IPS DF 4.7 (cell line): ENCODE results near the gene AKNA.
"Not testable (repeated sequence)": the region's sequence is repeated elsewhere in the genome, so short reads cannot be mapped to it uniquely, and the experiment has no call there.

Experiments used
- DNase-seq: peaks from one replicate; pipeline ENCODE4 v3.0.0-alpha.2; 2013; ENCODE audit warnings: low spot score; ENCODE audit errors: extremely low read depth

Gene AKNA

GRCh38 chr9:114322160-114322818, 65.5 kb downstream of the AKNA start:
- not testable (repeated sequence) for DNase-seq

GRCh38 chr9:114321759-114322158, 66.0 kb downstream of the AKNA start:
- DNase-seq = no peak

DNA sequence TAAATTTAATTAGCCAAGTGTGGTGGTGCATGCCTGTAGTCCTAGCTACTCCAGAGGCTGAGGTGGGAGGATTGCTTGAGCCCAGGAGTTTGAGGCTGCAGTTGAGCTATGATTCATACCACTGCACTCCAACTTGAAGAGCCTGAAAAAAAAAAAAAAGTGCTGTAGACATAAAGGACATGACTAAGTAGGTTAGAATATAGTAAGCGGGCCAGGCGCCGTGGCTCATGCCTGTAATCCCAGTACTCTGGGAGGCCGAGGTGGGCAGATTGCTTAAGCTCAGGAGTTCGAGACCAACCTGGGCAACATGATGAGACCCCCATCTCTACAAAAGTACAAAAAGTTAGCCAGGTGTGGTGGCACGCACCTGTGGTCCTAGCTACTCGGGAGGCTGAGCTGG, 67.1 kb downstream of the AKNA start:
- DNase-seq = not testable (repeated sequence)

GRCh38 chr9:114319147-114319546, 68.6 kb downstream of the AKNA start:
- DNase-seq = no peak

GRCh38 chr9:114318416-114318815, 69.4 kb downstream of the AKNA start:
- no peak for DNase-seq

GRCh38 chr9:114317665-114318357, 70.0 kb downstream of the AKNA start:
- DNase-seq = no peak

DNA sequence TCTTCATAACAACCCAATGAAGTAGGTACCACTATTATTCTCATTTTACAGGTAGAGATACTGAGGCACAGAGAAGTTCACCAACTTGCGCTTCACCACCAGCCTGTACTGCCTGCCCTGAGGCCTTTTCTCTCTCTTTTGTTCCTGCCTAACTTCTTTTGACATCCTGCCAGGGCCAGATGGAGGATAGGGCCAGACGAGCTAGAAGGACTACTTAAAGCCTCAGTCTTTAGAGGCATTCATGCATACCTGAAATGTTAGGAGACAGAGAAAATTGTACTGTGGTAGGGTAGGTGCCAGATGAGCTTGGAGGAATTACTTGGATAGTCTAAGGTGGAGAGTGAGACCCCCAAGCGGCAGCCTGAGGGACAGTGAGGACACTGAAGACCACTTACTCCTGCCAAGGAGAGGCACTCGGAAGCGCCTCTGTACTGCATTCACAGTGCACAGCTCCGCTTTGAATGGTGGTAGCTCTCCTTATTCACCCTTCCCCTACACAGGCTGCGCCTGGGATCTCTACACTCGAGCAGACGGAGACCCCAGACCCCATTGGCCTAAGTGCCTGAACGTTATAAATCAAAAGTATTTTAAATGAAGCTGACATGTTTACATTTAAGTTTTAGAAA, 71.1 kb downstream of the AKNA start:
- DNase-seq = no peak

DNA sequence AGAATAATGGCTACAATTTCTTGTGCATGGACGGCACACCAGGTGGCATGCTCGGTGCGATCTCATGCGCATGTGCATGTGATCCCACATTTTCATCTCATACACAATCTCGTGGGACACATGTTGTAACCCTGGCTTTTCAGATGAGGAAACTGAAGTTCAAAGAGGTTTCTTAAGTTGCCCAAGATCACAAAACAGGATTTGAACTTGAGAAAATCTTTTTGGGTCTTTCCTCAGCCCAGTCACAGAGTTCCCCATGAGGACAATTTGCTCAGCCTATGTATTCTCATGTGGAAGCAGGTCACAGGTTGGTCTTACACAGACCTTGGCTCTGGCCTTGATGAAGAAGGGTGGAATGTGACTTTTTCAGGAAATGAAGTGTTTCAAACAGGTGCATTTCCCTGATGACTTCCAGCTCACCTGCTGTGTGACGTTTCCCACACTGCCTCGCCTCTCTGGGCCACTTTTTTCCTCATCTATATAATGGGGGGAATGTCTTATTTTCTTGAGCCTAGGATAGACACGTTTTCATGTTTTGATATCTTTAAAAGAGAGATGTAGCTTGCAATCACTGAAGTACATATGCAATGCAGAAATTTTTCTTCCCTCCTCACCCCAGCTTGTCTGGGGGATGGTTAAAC, 71.9 kb downstream of the AKNA start:
- no peak for DNase-seq

GRCh38 chr9:114314881-114315722, 72.7 kb downstream of the AKNA start:
- no peak for DNase-seq

GRCh38 chr9:114314256-114314867, 73.4 kb downstream of the AKNA start:
- DNase-seq = no peak

DNA sequence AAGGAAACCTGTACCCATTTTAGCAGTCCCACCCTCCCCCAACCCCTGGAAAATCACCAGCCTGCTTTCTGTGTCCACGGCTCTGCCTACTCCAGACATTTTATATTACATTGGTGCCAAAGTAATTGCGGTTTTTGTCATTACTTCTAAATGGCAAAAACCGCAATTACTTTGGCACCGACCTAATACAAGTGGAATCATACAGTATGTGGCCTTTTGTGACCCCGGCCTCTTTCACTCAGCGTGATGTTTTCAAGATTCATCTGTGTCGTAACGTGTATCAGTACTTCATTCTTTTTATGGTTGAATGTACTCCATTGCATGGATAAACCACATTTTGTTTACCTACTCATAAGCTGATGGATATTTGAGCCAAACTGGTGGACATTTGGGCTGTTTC, 74.6 kb downstream of the AKNA start:
- DNase-seq = no peak

GRCh38 chr9:114312513-114312875, 75.3 kb downstream of the AKNA start:
- DNase-seq = no peak

DNA sequence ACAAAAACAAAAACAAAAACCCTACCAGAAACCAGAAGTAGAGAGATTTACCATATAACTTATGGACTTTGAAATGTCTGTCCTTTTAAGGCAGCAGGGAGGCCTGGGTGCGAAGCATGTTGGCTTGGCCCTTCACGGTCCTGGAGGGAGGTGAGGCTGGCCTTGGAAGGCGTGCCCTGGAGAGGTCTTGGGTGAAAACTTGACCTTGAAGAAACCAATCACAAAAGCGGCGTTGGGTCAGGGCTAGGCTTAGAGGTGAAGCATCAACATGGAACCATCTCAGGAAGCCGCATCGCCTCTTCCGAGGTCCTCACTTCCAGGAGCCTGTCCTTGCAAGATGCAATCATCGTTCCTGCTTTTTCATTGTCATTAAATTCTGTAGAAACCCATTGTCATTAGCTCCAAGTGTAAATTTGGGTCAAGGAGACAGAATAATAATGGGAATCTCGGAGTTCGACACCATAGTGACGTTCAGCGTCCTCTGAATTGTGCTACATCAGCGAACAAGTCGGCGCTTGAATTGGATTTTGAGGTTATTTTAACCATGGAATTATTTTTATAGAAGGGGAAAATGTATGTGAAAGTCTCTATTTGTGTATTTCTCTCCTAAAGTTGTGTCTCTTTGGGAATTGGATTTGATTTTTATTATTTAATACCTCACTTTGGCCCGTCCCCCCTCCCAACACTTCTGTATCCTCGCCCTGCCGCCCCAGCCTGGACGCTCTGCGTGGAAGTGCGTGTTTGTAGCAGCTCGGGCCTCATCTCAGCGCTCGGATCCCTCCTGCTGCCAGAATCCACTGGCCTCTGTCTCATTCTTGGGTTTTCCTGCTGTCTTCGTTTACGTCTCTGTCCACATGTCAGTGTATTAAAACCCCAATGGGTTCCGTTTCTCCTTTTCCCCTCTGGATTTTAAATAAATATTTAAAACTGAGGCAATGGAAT, 75.9 kb downstream of the AKNA start:
- no peak for DNase-seq

- DNase-seq = no peak
Measured at GRCh38 chr9:114310471-114311450, 77.0 kb downstream of the AKNA start.

- no peak for DNase-seq
Measured at GRCh38 chr9:114309096-114309495, 78.7 kb downstream of the AKNA start.

GRCh38 chr9:114308361-114308950, 79.3 kb downstream of the AKNA start:
- no peak for DNase-seq

GRCh38 chr9:114307899-114308267, 79.9 kb downstream of the AKNA start:
- no peak for DNase-seq
